ENCODE results near the gene IKZF5. TPM values are rescaled to one million over a fixed set of nuclear protein-coding genes. Genes with fewer than 3 reads are reported as not detected.

The IKZF5 gene
- total RNA-seq, 4 donors from 2014 or later = 5.3 to 15.4 (median 10.2) TPM

- ATAC-seq (ENCODE audit: low FRiP score) (no peak), DNase-seq (ENCODE audit: low spot score) (no peak)
- TF ChIP-seq CTCF (IDR thresholded peaks at IDR 0.05) = no peak
These were observed 24.7 kb downstream of the IKZF5 start for GRCh38 chr10:122983898-122984297.

DNA sequence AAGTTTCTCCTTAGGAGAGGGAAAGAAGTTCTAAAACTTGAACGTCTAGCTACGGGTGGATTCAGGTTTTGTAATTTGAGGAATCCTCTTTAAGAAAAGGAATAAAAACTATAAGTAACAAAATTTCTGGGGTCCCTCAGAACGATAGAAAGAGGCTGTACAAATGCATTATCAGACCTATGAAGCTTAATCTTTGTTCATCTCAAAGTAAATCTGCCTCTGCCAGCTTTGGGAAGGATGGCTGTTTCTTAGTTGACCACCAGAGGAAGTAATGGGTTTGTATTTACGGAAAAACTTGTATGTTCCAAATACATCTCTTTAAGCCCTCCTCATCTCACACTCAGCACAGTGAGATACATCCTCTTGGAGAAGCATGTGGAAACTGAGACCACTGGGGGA, 27.5 kb downstream of the IKZF5 start:
- ATAC-seq (ENCODE audit: low FRiP score) = no peak
- DNase-seq (ENCODE audit: low spot score) = no peak
- TF ChIP-seq CTCF (IDR thresholded peaks at IDR 0.05) = no peak

DNA sequence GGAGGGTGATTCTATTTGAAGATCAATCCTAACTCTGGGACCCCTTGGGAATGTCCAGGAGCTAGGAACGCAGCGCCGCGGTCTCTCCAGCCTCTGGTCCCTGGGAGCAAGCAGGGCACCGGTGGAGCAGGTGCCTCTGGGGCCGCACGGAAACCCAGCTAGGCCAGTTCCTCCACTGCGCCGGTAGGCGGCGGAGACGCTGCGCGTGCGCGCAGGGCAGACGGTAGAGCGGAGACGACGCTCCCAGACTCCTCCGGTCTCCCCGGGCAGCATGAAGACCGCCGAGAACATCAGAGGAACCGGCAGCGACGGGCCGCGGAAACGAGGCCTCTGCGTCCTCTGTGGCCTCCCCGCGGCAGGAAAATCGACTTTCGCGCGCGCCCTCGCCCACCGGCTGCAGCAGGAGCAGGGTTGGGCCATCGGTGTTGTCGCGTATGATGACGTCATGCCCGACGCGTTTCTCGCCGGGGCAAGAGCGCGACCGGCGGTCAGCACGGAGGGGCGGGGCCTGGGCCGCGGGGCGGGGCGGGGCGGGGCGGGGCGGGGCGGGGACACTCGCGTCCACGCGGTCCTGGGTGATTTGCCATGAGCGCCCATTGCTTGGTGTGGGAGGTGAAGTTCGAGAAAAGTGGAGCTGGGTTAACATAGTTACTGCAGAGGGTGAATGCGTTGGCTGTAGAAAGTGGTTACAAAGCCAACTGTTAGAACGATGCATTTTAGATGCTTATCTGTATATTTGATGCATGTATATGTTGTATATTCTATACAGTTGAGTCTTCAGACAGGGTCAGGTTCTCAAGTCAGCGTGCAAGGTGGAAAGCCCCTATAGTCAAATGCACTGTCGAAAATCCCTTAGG, 28.2 kb downstream of the IKZF5 start, which contains the start of gene PSTK:
TSS of gene PSTK (plus strand) at position 193 of the 857 bp plus-strand sequence. CDS start at position 272, 79 bp downstream.
- TF ChIP-seq CTCF (IDR thresholded peaks at IDR 0.05) = peak in 1 of 3 donors; percentile 94
- ATAC-seq (ENCODE audit: low FRiP score) = peak; percentile 100
- peak; percentile 72 for DNase-seq (ENCODE audit: low spot score)

DNA sequence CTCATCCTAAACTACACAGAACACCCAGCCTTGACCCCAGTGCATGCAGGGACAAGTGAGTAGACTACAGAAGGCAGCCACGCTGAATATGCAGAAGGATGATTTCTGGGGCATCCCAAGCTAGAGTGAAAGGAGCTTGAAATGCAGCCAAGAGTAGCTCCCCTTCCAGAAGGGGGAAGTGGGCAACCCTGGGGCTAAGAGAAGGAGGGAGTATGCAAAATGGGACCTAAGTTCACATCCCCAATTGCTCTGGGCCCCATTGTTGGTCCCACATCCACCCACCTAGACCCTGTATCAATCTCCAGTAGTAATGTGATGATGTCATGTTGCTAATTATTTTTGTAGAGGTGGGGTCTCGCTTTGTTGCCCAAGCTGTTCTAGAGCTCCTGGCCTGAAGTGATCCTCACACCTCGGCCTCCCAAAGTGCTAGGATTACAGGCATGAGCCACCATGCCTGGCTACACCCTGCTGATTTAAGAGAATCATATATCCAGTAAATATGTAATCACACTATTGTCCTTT, 34.0 kb downstream of the IKZF5 start:
- DNase-seq (ENCODE audit: low spot score) (no peak), ATAC-seq (ENCODE audit: low FRiP score) (no peak)
- no peak for TF ChIP-seq CTCF (IDR thresholded peaks at IDR 0.05)

GRCh38 chr10:122974023-122974422, 34.6 kb downstream of the IKZF5 start:
- no peak for ATAC-seq (ENCODE audit: low FRiP score)

GRCh38 chr10:122968698-122969097, 39.9 kb downstream of the IKZF5 start:
- ATAC-seq (ENCODE audit: low FRiP score) (no peak), DNase-seq (ENCODE audit: low spot score) (no peak)
- no peak for TF ChIP-seq CTCF (IDR thresholded peaks at IDR 0.05)

More at GRCh38 chr10:122974023-122974422, 34.6 kb downstream of the IKZF5 start:
- no peak for TF ChIP-seq CTCF (IDR thresholded peaks at IDR 0.05)
- no peak for DNase-seq (ENCODE audit: low spot score)

All from omental fat pad (tissue), 4 donors.